ENCODE results near the gene EEF2K.

DNA sequence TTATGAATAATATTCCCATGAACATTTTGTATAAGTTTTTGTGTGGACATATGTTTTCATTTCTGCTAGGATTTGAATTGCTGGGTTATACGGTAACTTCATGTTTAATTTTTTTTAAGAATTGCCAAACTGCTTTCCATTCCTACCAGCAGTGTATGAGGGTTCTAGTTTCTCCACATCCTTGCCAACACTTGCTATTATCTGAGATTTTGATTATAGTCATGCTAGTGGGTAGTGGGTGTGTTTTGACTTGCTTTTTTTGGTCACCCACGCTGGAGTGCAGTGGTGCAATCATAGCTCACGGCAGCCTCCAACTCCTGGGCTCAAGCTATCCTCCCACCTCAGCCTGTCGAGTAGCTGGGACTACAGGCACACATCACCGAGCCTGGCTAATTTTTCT is 3.0 kb upstream of the EEF2K start:
- TF ChIP-seq, protein P1, sequence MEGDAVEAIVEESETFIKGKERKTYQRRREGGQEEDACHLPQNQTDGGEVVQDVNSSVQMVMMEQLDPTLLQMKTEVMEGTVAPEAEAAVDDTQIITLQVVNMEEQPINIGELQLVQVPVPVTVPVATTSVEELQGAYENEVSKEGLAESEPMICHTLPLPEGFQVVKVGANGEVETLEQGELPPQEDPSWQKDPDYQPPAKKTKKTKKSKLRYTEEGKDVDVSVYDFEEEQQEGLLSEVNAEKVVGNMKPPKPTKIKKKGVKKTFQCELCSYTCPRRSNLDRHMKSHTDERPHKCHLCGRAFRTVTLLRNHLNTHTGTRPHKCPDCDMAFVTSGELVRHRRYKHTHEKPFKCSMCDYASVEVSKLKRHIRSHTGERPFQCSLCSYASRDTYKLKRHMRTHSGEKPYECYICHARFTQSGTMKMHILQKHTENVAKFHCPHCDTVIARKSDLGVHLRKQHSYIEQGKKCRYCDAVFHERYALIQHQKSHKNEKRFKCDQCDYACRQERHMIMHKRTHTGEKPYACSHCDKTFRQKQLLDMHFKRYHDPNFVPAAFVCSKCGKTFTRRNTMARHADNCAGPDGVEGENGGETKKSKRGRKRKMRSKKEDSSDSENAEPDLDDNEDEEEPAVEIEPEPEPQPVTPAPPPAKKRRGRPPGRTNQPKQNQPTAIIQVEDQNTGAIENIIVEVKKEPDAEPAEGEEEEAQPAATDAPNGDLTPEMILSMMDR (conservative IDR thresholded peaks at IDR 0.05; ENCODE audit: low read depth, low read length) = no peak
- TF ChIP-seq EZH2phosphoT487 (IDR thresholded peaks at IDR 0.05; ENCODE audit: borderline replicate concordance, low read length) = no peak
